GM21367 (cell line): ENCODE data around the gene THSD7B.
"Not testable (repeated sequence)": the region's sequence is repeated elsewhere in the genome, so short reads cannot be mapped to it uniquely, and the experiment has no call there.

Source experiments
- ATAC-seq: cut with Tn5 transposase; IDR thresholded peaks from one replicate; pipeline ENCODE4 v1.9.1; 2021; ENCODE audit not compliant: unreplicated experiment

Gene THSD7B

GRCh38 chr2:136765256-136766072 lies at the start of gene THSD7B:
Gene THSD7B (plus strand): TSS chr2:136765545. CDS start chr2:136882179, 116,634 bp downstream.
- ATAC-seq, result no peak

GRCh38 chr2:136718273-136718672 lies 47.1 kb upstream of the THSD7B start:
- ATAC-seq, result no peak

- ATAC-seq, result no peak
Observed at GRCh38 chr2:136727973-136728699, 37.2 kb upstream of the THSD7B start.

- no peak for ATAC-seq
Observed at GRCh38 chr2:136736236-136736635, 29.1 kb upstream of the THSD7B start.

- no peak for ATAC-seq
Observed at GRCh38 chr2:136738044-136738443, 27.3 kb upstream of the THSD7B start.

GRCh38 chr2:136741471-136741870 lies 23.9 kb upstream of the THSD7B start:
- no peak for ATAC-seq

GRCh38 chr2:136750065-136750464 lies 15.3 kb upstream of the THSD7B start:
- ATAC-seq, result no peak

- no peak for ATAC-seq
Observed at GRCh38 chr2:136751406-136751805, 13.9 kb upstream of the THSD7B start.

GRCh38 chr2:136758504-136758903 lies 6.8 kb upstream of the THSD7B start:
- ATAC-seq, result not testable (repeated sequence)

- no peak for ATAC-seq
Observed at GRCh38 chr2:136764452-136765255, 691 bp upstream of the THSD7B start.

- ATAC-seq, result no peak
Observed at GRCh38 chr2:136766073-136766404, 694 bp downstream of the THSD7B start.

- ATAC-seq, result no peak
Observed at GRCh38 chr2:136767030-136767429, 1.7 kb downstream of the THSD7B start.

- ATAC-seq, result no peak
Observed at GRCh38 chr2:136769871-136770270, 4.5 kb downstream of the THSD7B start.

GRCh38 chr2:136770384-136770783 lies 5.0 kb downstream of the THSD7B start:
- ATAC-seq, result no peak

GRCh38 chr2:136777391-136777790 lies 12.0 kb downstream of the THSD7B start:
- no peak for ATAC-seq

GRCh38 chr2:136783856-136784255 lies 18.5 kb downstream of the THSD7B start:
- ATAC-seq, result no peak

- no peak for ATAC-seq
Observed at GRCh38 chr2:136785215-136785614, 19.9 kb downstream of the THSD7B start.

GRCh38 chr2:136787970-136788369 lies 22.6 kb downstream of the THSD7B start:
- ATAC-seq, result no peak

GRCh38 chr2:136796339-136796738 lies 31.0 kb downstream of the THSD7B start:
- no peak for ATAC-seq

GRCh38 chr2:136798766-136799165 lies 33.4 kb downstream of the THSD7B start:
- ATAC-seq, result no peak

GRCh38 chr2:136801661-136802060 lies 36.3 kb downstream of the THSD7B start:
- no peak for ATAC-seq

GRCh38 chr2:136809998-136810397 lies 44.7 kb downstream of the THSD7B start:
- ATAC-seq, result peak; percentile 61
